NCI-H2227 treated with DMSO at 0.1 percent for 48 hours (cell line): ENCODE results near the gene KIF19.

ENCODE experiments used
- DNase-seq: peaks from one replicate; lab custom pipeline; 2025; lab: John Stamatoyannopoulos, UW

Gene KIF19

DNA sequence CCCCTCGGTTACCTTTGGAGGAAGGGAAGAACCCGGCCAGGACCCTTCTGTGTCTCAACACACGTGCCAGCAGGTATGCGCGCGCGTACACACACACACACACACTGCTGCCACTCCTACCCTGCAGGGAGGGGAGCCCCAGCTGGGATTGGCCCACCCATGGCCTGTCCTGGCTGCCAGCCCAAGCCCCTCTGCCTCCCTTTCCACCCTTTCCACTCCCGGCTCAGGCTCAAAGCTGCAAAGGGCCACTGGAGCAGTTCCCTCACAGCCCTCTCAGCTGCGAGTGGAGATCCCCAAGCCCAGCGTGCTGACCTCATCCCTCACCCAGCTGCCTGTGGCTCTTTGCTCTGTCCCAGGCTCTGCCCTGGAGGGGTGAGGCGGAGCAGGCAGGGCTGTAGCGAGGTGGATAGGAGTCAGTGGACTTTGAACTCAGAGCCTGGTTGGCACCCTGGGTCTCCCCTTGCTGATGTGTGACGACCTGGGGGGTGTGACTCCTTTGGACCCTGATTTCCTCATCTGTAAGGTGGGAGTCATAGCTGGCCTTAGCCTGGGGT lies 14.5 kb downstream of the KIF19 start:
- DNase-seq: no peak

DNA sequence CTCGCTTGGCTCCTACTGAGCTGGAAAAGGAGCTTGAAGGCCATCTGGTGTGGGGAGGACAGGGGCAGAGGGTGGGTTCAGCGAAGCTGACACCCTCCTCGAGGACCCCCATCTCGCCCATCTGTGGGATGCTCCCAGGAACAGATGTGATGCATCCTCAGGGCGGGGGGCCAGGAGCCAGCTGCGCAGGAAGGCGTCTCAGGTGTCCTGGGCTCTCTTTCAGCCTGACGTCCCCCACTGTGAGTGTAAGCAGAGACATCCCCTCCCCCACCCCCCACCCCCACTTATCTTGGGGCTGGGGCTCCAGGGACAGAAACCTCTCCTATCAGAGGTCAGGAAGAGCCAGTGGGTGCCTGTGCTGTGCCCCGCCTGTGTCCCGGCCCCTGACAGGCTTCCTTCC lies 16.2 kb downstream of the KIF19 start:
- no peak for DNase-seq

DNA sequence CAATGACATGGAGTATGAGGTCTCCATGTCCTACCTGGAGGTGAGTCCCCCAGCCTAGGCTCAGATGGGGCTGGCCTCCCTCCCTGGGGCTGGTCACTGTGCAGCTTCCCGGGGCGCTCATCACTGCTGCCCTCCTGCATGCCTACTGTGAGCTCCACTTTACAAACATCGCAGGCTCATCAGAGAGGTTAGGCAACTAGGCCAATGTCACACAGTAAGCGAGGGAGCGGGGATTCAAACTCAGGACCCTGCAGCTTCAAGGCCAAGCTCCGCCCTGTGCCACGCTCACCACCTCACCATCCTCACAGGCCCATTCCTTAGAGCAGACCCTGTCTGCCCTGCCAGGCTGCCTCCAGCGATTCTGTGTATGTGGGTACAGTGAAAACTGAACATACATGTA lies 17.1 kb downstream of the KIF19 start:
- DNase-seq: no peak

DNA sequence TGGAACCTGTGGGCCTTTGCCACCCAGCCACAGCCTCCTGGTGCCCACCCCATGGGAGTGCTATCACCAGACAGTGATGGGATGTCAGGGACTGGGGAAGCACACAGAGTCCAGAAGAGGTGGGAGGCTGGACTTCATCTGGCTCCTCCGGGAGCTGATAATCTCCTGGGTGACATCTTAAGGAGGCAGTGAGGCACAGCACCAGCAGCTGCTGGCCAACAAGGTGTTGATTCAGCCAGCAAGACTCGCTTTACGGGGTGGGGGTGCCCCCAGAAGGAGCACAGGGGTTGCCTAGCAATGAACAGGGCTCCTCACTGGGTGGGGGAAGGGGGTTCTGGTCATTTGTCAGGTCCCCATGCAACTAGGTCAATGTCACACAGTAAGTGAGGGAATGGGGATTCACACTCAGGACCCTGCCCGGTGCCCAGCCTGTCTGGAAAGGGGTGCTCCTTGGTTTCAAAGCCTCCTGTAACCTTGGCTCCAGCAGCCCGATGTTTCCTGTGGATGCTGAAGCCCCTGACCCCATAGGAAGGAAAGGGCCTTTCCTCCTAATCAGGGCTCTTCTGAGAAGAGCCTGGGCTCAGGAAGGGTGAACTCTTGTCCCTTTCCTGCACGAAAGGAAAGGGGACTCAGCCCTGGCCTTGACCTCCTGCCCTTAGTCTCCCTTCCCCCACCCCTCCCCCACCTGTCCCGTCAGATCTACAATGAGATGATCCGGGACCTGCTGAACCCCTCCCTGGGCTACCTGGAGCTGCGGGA lies 17.7 kb downstream of the KIF19 start:
- DNase-seq: no peak

DNA sequence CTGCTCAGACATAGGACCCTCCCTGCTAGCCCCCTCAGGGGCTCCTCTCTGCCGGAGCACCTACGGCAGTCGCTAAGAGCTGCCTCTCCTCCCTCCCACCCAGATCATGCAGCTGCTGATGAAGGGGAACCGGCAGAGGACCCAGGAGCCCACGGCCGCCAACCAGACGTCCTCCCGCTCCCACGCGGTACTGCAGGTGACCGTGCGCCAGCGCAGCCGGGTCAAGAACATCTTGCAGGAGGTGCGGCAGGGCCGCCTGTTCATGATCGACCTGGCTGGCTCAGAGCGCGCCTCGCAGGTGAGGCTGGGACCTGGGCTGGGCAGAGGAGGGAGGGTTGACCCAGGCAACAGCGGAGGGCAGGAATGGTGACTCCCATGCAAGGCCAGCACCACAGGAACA lies 18.6 kb downstream of the KIF19 start:
- DNase-seq: no peak

DNA sequence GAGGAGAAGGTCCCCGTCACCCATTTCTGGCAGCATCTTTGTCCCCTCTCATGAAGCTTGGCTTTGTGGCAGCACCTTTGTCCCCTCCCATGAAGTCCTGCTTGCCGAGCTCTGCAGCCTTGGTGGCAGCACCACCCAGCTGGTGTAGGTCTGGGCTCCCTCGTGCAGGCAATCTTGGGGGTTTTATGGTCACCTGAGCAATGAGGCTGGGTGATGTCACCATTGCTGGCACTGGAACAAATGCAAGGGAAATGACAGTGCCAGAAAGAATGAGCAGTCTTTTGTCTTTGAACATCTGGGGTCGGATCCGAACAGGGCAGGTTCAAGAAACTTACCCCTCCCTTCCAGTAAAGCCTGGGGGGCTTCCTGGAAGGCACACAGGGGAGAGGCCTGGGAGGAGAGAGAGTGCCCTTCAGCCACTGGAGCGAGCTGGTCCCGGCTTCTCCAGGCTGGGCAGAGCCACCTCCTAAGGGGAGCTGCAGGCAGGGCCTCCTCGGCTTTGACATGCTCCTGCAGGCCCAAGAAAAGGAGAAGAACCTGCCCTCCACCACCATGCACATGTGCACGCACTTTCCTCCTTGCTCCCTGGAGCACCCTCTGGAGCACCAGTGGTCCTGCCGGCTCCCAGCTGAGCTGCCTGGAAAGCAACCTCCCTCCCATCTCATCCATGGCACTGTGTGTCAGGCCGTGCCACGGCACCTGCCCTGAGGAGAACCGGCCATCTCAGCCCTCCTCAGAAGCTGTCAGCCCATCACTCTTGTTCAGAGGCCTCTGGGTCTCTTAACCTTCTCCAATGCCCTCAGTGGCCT lies 19.6 kb downstream of the KIF19 start:
- no peak for DNase-seq

DNA sequence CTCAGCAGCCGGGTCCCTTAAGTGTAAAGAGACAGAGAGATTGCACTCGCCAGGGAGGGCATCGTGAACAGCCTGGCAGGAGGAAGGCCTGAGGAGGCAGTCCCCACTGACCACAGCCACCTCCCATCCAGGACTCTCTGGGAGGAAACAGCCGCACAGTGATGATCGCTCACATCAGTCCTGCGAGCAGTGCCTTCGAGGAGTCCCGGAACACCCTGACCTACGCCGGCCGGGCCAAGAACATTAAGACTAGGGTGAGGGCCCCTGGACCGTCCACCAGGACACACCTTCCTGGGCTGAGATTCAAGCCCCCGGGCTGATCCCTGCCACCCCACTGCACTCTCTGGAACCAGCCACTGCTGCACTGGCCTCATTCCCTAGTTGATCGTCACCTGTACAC lies 21.6 kb downstream of the KIF19 start:
- DNase-seq: no peak

DNA sequence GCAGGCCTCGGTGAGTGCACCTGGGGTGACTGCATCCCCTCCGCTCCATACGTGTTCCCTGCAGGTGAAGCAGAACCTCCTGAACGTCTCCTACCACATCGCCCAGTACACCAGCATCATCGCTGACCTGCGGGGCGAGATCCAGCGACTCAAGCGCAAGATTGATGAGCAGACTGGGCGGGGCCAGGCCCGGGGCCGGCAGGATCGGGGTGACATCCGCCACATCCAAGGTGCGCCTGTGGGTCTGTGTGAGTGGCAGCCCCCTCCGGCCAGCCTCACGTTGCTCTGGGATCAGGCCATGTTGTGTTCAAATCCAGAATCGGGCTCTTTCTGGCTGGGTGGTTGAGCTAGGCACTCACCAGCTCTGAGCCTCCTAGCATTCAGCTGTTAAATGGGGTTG lies 23.1 kb downstream of the KIF19 start:
- DNase-seq: no peak

DNA sequence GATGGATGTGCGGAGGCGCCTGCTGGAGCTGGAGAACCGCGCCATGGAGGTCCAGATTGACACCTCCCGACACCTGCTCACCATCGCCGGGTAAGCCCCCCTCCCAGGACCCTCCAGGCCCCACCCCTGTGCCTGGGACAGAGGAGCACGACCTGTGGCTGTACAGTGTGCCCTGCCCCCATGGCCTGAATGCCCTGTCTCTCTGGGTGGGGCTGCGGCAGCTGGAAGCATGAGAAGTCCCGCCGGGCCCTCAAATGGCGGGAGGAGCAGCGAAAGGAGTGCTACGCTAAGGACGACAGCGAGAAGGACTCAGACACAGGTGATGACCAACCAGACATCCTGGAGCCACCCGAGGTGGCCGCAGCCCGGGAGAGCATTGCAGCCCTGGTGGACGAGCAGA lies 24.5 kb downstream of the KIF19 start:
- DNase-seq: no peak

DNA sequence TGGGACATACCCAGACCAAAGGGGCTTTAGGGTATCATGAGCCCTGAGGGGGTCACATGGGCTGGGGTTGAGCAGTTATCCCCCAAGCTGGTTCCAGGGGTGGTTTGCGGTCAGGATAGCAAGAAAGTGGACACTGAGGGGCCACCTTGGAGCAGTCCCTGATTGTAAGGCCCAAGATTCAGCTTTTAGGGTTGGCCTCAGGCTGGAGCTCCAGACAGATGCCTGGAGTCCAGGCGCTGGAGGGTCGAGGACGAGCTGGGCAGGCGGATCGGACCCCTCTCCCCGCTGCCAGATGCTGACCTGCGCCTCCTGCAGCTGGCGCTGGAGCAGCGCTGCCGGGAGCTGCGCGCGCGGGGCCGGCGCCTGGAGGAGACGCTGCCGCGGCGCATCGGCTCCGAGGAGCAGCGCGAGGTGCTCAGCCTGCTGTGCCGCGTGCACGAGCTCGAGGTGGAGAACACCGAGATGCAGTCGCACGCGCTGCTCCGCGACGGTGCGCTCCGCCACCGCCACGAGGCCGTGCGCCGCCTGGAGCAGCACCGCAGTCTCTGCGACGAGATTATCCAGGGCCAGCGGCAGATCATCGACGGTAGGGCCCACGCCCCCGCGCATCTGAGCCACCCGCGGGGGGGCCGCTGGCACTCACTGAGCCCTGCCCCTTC lies 25.7 kb downstream of the KIF19 start:
- DNase-seq: no peak

DNA sequence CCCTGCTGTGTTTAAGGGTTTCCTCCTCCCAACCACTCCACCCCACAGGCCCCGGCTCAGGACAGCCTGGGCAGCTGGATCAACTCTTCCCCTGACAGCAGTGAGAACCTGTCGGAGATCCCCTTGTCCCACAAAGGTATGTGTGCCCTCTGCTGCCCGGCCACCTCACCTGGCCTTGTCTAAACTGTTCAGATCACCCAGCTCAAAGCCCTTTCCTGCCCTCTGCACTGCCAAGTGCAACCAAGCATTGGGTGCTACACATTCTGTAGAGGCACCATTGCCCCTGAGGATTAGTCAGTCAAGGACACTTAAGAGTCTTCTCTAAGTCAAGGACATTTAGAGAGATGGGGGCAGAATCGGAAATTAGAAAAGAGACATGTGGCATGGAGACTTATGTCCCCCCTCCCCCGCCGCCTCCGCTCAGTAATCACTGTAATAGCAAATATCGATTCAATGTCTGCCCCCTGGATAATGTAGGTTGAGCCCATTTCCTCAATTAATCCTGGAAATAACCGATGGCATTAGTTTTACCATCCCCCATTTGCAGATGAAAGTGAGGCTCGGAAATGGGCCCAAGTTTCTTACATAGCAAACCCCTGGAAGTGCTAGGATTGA lies 27.5 kb downstream of the KIF19 start:
- no peak for DNase-seq

DNA sequence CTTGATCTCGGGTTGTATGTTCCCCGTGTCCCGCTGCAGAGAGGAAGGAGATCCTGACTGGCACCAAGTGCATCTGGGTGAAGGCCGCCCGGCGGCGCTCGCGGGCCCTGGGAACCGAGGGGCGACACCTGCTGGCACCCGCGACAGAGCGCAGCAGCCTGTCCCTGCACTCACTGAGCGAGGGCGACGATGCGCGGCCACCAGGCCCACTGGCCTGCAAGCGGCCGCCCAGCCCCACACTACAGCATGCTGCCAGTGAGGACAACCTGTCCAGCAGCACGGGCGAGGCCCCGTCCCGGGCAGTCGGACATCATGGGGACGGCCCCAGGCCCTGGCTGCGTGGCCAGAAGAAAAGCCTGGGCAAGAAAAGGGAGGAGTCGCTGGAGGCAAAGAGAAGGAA lies 28.1 kb downstream of the KIF19 start:
- DNase-seq: no peak

DNA sequence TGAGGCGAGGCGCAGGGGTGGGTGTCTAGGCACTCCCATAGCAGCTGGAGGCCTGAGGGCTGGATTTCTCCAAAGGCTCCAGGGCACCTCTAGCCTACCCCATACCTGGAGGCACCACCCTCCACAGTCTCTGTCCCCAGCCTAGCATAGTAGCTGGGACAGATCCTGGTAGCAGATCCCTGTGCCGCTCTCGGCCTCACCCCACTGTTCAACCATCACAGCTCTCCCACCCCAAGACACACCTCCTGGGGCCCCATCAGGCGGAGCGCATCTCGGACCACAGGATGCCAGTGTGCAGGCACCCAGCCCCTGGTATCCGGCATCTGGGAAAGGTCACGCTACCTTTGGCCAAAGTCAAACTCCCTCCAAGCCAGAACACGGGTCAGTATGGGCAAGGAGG lies 28.5 kb downstream of the KIF19 start:
- DNase-seq: no peak

DNA sequence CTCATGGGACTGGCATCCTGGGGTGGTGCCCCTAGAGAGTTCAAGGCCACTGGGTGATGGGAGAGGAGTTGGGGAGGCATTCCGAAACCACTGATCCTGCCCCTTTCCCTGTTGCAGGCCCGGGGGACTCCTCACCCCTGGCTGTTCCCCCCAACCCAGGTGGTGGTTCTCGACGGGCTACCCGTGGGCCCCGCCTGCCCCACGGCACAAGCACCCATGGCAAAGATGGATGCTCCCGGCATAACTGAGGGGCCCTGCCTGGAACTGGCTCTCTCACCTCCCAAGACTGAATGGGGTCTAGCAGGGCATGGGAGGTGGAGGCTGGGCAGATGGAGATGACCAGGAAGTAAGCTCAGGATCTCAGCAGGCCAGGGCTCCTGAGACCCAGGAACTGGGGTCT lies 29.0 kb downstream of the KIF19 start:
- DNase-seq: no peak

DNA sequence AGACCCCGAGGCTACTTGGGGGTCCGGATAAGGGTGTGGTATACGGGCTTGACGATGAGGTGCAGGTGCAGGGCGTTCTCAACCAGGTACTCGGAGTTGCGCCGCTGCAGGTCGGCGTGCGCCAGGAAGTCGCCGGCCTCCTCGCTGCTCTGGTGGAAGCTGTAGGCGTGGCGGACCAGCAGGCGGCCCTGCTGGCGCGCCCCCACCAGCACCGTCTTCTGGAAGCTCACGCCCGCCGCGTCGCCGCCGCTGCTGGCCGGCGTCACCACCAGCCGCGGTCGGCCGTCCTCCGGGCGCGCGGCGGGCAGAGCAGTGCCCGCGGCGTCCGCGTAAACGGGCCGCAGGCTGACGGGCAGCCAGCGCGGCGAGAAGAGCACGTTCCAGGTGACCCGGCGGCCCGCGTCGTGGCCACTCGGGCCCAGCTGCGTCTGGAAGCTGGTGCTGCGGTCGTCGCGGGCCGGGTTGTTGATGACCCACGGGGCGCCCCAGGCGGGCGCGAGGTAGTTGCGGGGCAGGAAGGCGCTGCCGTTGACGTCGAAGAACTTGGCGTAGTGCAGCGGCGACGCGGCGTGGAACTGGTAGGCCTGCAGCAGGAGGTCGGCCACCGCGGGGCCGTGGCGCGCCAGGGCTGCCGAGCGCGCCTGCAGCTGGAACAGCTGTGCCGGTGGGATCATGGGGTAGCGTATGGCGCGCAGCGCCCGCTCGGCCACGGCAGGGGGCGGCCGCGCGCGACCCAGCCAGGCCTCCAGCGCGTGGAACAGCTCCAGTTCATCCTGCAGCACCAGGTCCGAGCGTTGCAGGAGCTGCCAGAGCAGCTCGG lies 30.8 kb downstream of the KIF19 start:
- DNase-seq: no peak

DNA sequence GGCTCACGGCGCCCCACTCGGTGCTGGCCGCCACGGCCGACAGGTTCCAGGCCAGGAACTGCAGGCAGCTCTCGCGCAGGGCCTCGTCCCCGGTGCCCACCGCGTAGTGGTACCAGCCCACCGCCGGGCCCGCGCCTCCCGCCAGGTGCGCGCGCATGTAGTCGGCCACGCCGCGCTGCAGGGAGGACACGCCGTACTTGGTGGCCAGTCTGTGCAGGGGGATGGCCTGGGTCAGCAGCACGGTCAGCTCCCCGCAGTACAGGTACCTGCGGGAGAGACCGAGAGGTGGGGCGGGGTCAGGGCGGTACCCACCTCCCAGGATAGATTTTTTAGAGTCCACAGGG lies 31.4 kb downstream of the KIF19 start:
- no peak for DNase-seq

DNA sequence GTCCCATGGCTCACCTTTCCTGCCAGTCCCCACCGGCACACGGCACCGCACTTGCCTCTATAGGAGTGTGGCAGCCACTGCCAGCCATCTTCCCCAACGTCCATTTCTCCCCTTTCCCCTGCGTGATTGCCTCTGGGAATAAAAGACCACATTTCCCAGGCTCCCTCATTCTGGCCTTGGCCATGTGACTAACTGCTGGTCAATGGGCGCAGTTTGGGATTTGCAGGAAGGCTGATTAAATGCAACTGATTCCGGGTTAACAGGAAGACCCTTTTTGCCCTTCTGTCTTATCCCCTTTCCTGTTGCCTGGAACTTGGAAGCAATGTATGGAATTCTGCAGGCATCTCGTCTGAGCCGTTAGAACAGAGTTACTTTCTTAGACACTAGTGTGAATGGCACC lies 32.7 kb downstream of the KIF19 start:
- no peak for DNase-seq

DNA sequence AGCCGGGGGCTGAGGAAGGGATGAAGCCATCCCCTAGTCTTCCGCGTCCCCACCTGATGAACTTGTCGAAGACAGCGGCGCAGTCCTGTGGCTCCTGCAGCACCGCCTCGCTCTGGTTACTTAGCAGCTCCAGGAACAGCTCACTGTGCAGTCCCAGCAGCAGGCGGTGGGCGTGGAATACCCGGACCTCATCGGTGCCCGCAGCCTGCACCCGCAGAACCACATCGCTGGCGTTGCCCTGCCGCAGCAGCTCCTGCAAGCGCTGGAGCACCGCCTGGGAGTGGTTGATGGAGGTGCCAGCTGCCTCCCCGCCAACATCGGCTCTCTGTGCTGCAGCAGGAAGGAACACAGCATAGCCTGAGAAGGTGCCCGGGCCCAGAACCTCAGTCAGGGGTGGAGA lies 33.9 kb downstream of the KIF19 start:
- DNase-seq: no peak

DNA sequence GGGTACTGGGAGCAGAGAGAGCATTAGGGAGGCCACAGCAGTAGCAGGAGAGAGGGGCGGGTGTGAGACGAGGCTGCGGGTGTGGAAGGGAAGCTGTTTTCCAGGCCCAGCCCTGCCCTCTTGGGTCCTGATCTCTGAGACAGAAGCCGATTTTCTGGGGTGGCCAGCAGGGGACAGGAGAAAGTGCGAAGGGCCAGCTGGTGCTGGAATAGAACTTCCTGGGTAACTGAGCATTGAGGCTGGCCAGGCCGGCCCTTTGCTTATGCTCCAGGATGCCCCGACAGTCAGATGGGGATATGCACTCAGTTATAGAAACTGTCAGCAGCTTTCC lies 34.8 kb downstream of the KIF19 start:
- no peak for DNase-seq

DNA sequence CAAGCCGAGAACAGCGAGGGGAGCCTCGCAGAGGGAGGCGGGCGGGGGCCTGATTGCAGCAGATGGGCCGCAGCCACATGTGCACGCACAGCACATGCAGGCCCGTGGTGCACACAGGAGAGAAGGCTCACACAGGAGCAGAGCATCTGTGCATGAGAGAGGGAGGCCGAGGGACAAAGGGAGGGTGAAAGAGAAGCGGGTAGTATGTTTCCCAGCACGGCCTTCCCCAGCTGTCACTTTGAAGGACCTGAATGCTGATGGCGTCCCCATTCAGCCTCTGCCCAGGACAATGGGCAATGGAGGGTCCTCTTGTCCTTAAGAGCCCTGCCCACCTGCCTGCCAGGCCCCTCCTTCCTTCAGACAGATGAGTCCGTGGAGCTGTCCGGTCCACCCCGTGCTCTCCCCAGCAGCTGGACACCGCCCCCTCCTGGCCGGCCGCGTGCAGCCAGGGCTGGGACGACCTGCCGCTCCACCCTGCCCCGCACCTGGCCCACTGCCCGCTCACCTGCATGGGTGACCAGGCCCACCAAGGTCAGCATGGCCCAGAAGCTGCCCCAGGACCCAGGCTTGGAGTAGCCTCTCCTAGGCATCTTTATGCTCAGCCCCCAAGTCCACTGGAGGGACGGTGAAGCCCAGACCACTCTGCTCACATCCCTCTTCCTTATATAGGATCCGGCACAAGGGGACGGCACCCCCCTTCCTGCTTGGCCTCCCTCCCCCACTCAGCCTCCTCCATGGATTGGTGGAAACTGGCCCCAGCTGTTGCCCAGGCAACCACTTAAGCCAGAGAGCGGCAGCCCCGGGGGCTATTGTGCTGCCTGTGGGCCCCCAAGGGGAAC lies 35.4 kb downstream of the KIF19 start, which contains the start of gene BTBD17:
Gene BTBD17 (minus strand): TSS at position 639 of the 839 bp plus-strand sequence. CDS start 49 bp downstream, at position 590.
- DNase-seq: peak; percentile 79

DNA sequence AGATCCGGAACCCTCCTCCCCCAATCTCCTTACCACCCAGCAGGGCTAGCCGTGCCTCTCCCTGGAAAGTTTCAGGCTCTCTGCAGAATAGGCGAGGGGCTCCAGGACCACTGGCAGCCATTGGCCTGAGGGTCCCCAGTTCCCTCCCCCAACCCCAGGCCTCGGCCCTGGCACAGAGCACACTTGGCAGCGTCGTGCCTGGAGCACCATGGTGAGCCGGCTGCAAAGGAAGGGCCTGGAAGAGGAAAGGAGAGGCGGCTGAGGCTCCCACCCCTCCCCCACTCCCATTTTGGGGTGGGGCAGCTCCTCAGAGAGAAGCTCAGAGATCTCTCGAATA lies 36.0 kb downstream of the KIF19 start:
- DNase-seq: peak; percentile 45
